ENCODE results near the gene TEN1. TPM values are rescaled to one million over a fixed set of nuclear protein-coding genes. Genes with fewer than 3 reads are reported as not detected.

TEN1 gene
- total RNA-seq, 1 experiment from 2014 or later: 58.3 TPM

DNA sequence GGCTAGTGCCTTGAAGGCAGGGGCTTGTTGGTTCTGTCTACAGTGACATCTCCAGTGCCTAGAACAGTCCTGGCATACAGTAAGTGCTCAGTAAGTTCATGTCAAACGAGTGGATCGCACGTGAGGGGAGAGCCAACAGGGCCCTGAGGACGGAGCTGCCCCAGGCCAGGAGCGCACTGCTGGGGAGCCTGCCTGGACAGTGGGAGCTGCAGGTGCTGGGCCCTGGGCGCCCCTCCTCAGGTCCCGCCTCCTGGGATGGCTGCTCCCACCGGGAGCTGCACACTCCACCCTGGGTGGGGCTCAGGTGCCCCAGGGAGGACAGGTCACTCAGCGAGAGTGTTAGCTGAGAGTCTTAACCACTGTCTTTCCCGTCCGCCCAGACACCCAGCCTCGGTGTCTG is 46.3 kb downstream of the TEN1 start:
- Histone ChIP-seq H3K4me3 (ENCODE audit: low read length) (peak overlapping the region; percentile 91; the same call in 1 of the 2 replicates), H3K27me3 (ENCODE audit: low read length) (no peaks in the 10 kb centered on the region), H3F3A (ENCODE audit: low read length, unreplicated experiment) (no peaks in the 10 kb centered on the region), H3K9me3 (ENCODE audit: low read length) (no peaks in the 10 kb centered on the region), H3K79me2 (ENCODE audit: low read length) (peaks cover 32% of the 10 kb centered on the region), H3K9ac (ENCODE audit: low read length) (no peak overlapping the region), H3K9me2 (replicated peaks; ENCODE audit: low read length) (no peaks in the 10 kb centered on the region), H2AFZ (ENCODE audit: low read length) (no peak overlapping the region), H3K27ac (ENCODE audit: low read length) (no peak overlapping the region), H4K20me1 (ENCODE audit: low read length) (0 out of 2 replicates have a peak, but pooled peaks cover 3% of the 10 kb centered on the region), H3K4me2 (ENCODE audit: low read length) (peak overlapping the region; percentile 88), H3K4me1 (ENCODE audit: insufficient read depth, low read length) (peaks cover 21% of the 10 kb centered on the region), H3K36me3 (ENCODE audit: low read depth, low read length) (peaks cover 7% of the 10 kb centered on the region; the same call in 1 of the 2 replicates)
- ChIA-PET CTCF (no interaction called here), POLR2A (ENCODE audit: unreplicated experiment) (no interaction called here)
- intact Hi-C loops (cut with micrococcal nuclease): loop anchor here (5.0 kb wide), 1 partner anchor 47 kb away; the partner anchor contains the start of genes GALR2 and SRP68
- BruUV-seq (replicated peaks): no TSS peak
- DNase-seq: no peak
- no peak for ATAC-seq
- no peak for TF ChIP-seq EZH2 (IDR thresholded peaks at IDR 0.05; ENCODE audit: low read length, unreplicated experiment)
- TF ChIP-seq EZH2phosphoT487 (IDR thresholded peaks at IDR 0.05; ENCODE audit: borderline replicate concordance, low read length): no peak
- TF ChIP-seq CTCF (conservative IDR thresholded peaks at IDR 0.05; ENCODE audit: low read depth, low read length): no peak

DNA sequence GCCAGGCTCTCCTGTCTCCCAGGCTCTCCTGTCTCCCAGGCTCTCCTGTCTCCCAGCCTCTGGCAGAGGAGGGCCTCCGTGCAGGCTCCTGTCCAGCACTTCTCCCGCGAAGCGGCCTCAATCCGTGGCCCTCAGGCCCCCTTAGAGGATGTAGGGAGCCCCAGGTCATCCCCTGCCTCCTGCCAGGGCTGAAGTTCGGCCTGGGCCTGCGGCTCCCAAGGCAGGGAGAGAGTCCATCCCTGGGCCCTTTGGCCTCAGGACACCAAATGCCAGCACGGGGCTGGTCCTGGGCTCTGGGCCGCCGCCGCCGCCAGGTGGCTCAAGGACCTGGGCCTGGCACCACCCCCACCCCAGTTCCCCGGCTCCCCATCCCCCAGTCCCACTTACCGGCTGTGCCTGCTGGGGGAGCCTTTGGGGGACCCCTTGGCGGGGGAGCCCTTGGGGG is 47.7 kb downstream of the TEN1 start:
- H3K36me3 ChIP-seq (ENCODE audit: low read depth, low read length): peaks cover 7% of the 10 kb centered on the region; the same call in 1 of the 2 replicates
- H3K27me3 ChIP-seq (ENCODE audit: low read length): no peaks in the 10 kb centered on the region
- H3F3A ChIP-seq (ENCODE audit: low read length, unreplicated experiment): no peaks in the 10 kb centered on the region
- H3K4me1 ChIP-seq (ENCODE audit: insufficient read depth, low read length): peaks cover 21% of the 10 kb centered on the region
- H3K4me2 ChIP-seq (ENCODE audit: low read length): peak overlapping the region; percentile 88
- ATAC-seq (peak; percentile 61), DNase-seq (peak; percentile 27)
- intact Hi-C loops (cut with micrococcal nuclease): loop anchor here (5.0 kb wide), 1 partner anchor 46 kb away; the partner anchor contains the start of genes GALR2 and SRP68
- peak overlapping the region; percentile 86 for H2AFZ ChIP-seq (ENCODE audit: low read length)
- TSS peak; percentile 57 for BruUV-seq (replicated peaks)
- 0 out of 2 replicates have a peak, but pooled peaks cover 3% of the 10 kb centered on the region for H4K20me1 ChIP-seq (ENCODE audit: low read length)
- no peaks in the 10 kb centered on the region for H3K9me3 ChIP-seq (ENCODE audit: low read length)
- peak overlapping the region; percentile 82 for H3K9ac ChIP-seq (ENCODE audit: low read length)
- TF ChIP-seq EZH2phosphoT487 (IDR thresholded peaks at IDR 0.05; ENCODE audit: borderline replicate concordance, low read length) (no peak), CTCF (conservative IDR thresholded peaks at IDR 0.05; ENCODE audit: low read depth, low read length) (no peak), EZH2 (IDR thresholded peaks at IDR 0.05; ENCODE audit: low read length, unreplicated experiment) (no peak)
- H3K27ac ChIP-seq (ENCODE audit: low read length): peak overlapping the region; percentile 55
- ChIA-PET CTCF (interaction anchor here (0.6 to 1.1 kb wide), 2 partner anchors 9 to 882 kb away, joined by 3 to 7 read pairs; no protein-coding TSS in a partner anchor), POLR2A (ENCODE audit: unreplicated experiment) (interaction anchor here (0.6 kb wide), 1 partner anchor 181 kb away, joined by 3 read pairs; no protein-coding TSS in a partner anchor)
- peaks cover 32% of the 10 kb centered on the region for H3K79me2 ChIP-seq (ENCODE audit: low read length)
- peak overlapping the region; percentile 91 for H3K4me3 ChIP-seq (ENCODE audit: low read length)
- no peaks in the 10 kb centered on the region for H3K9me2 ChIP-seq (replicated peaks; ENCODE audit: low read length)
